HG02763 (cell line): Measurements from ENCODE around the gene FFAR3.
"Not testable (repeated sequence)": the region's sequence is repeated elsewhere in the genome, so short reads cannot be mapped to it uniquely, and the experiment has no call there.

Experiments
- ATAC-seq: cut with Tn5 transposase; IDR thresholded peaks from one replicate; pipeline ENCODE4 v1.9.1; 2021; ENCODE audit warnings: mild to moderate bottlenecking, moderate library complexity; ENCODE audit not compliant: unreplicated experiment

Gene FFAR3

GRCh38 chr19:35373492-35373891 lies 15.2 kb downstream of the FFAR3 start:
- no peak for ATAC-seq

GRCh38 chr19:35374031-35374430 lies 15.8 kb downstream of the FFAR3 start:
- not testable (repeated sequence) for ATAC-seq

GRCh38 chr19:35375505-35376307 lies 17.4 kb downstream of the FFAR3 start:
- no peak for ATAC-seq

- no peak for ATAC-seq
Observed at GRCh38 chr19:35377656-35378055, 19.4 kb downstream of the FFAR3 start.

- ATAC-seq, result no peak
Observed at GRCh38 chr19:35378356-35378755, 20.1 kb downstream of the FFAR3 start.

- not testable (repeated sequence) for ATAC-seq
Observed at GRCh38 chr19:35379545-35379944, 21.3 kb downstream of the FFAR3 start.

- ATAC-seq, result no peak
Observed at GRCh38 chr19:35379992-35380391, 21.7 kb downstream of the FFAR3 start.

GRCh38 chr19:35380450-35381124 lies 22.3 kb downstream of the FFAR3 start:
- ATAC-seq, result no peak

- ATAC-seq, result no peak
Observed at GRCh38 chr19:35381318-35381717, 23.1 kb downstream of the FFAR3 start.

GRCh38 chr19:35381926-35382325 lies 23.7 kb downstream of the FFAR3 start:
- ATAC-seq, result no peak

GRCh38 chr19:35383536-35383935 lies 25.3 kb downstream of the FFAR3 start:
- ATAC-seq, result no peak

GRCh38 chr19:35388277-35389054 lies 30.2 kb downstream of the FFAR3 start:
- no peak for ATAC-seq

- no peak for ATAC-seq
Observed at GRCh38 chr19:35389192-35389861, 31.1 kb downstream of the FFAR3 start.

GRCh38 chr19:35392742-35393715 lies 34.8 kb downstream of the FFAR3 start:
- no peak for ATAC-seq

- ATAC-seq, result no peak
Observed at GRCh38 chr19:35395382-35396199, 37.3 kb downstream of the FFAR3 start.

- no peak for ATAC-seq
Observed at GRCh38 chr19:35396240-35396885, 38.1 kb downstream of the FFAR3 start.

GRCh38 chr19:35397064-35397463 lies 38.8 kb downstream of the FFAR3 start:
- no peak for ATAC-seq

GRCh38 chr19:35398570-35398969 lies 40.3 kb downstream of the FFAR3 start:
- no peak for ATAC-seq

GRCh38 chr19:35399231-35399630 lies 41.0 kb downstream of the FFAR3 start:
- no peak for ATAC-seq
